HCT116 (cell line): ENCODE measurements around the gene KIF5C. TPM values are rescaled to one million over a fixed set of nuclear protein-coding genes. Genes with fewer than 3 reads are reported as not detected.

Experiments
- ATAC-seq: fragments of 200-7000 bp; cut with Tn5 transposase; 2 replicates; pipeline ENCODE4 v1.9.1; 2020; ENCODE audit warnings: mild to moderate bottlenecking, moderate library complexity
- BruUV-seq: library from RNA; stranded (reverse); fragments of 400-500 nt; replicated peaks from 2 replicates; lab custom pipeline; 2021; lab: Mats Ljungman, UMichigan
- CTCF ChIA-PET: fragments of 300-600 bp; sonication (Branson Sonifier 250); formaldehyde crosslinking; loops from one replicate; lab custom pipeline; 2021; ENCODE audit warnings: antibody characterized with exemption; lab: Charles Lee
- POLR2A ChIA-PET: fragments of 300-600, 350-600 bp; sonication (Branson Sonifier 250); formaldehyde crosslinking; loops from one replicate; lab custom pipeline; 2021; ENCODE audit warnings: antibody characterized with exemption; lab: Charles Lee
- RAD21 ChIA-PET, 2 experiments: fragments of 300-600 bp; sonication (Branson Sonifier 250); formaldehyde crosslinking; loops; one replicate each; lab custom pipeline; 2023; ENCODE audit warnings: low total read pairs in 2 of 2; ENCODE audit not compliant: uncharacterized antibody in 2 of 2, unreplicated experiment in 2 of 2, low non-redundant PET in 1 of 2; lab: Charles Lee
- DNase-seq: peaks from one replicate; pipeline ENCODE4 v3.0.0-alpha.2; 2010; ENCODE audit warnings: low read depth, low spot score
- H2AFZ ChIP-seq: fragments of 200-600 bp; shearing (Covaris generic), sonication (generic); 2 replicates; pipeline ENCODE4 v1.6.1; 2017; ENCODE audit warnings: low read depth, mixed run types, mixed read lengths, antibody characterized with exemption, low read length; ENCODE audit not compliant: poor library complexity, severe bottlenecking
- H3K27ac ChIP-seq: 2 replicates; pipeline ENCODE4 v1.5.1; 2012; ENCODE audit warnings: low read depth, low read length
- H3K27me3 ChIP-seq: fragments of 200-600 bp; sonication (generic); 2 replicates; pipeline ENCODE4 v1.6.1; 2016; ENCODE audit warnings: mixed run types, low read length, mixed read lengths; ENCODE audit not compliant: insufficient read depth
- H3K36me3 ChIP-seq, 2 experiments: fragments of 200-500 bp in 1 of 2; fragments of 200-600 bp in 1 of 2; sonication (Bioruptor generic) in 1 of 2; sonication (generic) in 1 of 2; 2 replicates each; pipeline versions ENCODE4 v1.5.1 to v1.6.1; 2014 to 2016; ENCODE audit warnings: low read length in 2 of 2, inconsistent platforms in 1 of 2, mixed read lengths in 1 of 2, mixed run types in 1 of 2; ENCODE audit not compliant: insufficient read depth in 2 of 2, control insufficient read depth in 1 of 2
- H3K4me1 ChIP-seq, 2 experiments: fragments of 200-600 bp in 1 of 2; sonication (generic) in 1 of 2; 2 replicates each; pipeline versions ENCODE4 v1.5.1 to v1.6.1; 2012 to 2017; ENCODE audit warnings: low read length in 2 of 2, inconsistent platforms in 1 of 2, mild to moderate bottlenecking in 1 of 2, mixed read lengths in 1 of 2, mixed run types in 1 of 2, moderate library complexity in 1 of 2; ENCODE audit not compliant: insufficient read depth in 2 of 2, control insufficient read depth in 1 of 2
- H3K4me2 ChIP-seq: fragments of 200-600 bp; sonication (generic); 2 replicates; pipeline ENCODE4 v1.6.1; 2017; ENCODE audit warnings: mixed run types, low read length, mixed read lengths
- H3K4me3 ChIP-seq, 2 experiments: fragments of 200-600 bp in 1 of 2; sonication (generic) in 1 of 2; replicated peaks in 1 of 2; 2 replicates each; pipeline ENCODE4 v1.5.1; 2011 to 2016; ENCODE audit warnings: low read length in 2 of 2, control low read depth in 1 of 2, low read depth in 1 of 2, mild to moderate bottlenecking in 1 of 2, mixed read lengths in 1 of 2, mixed run types in 1 of 2
- H3K79me2 ChIP-seq: fragments of 200-600 bp; sonication (generic); 2 replicates; pipeline ENCODE4 v1.6.1; 2017; ENCODE audit warnings: mild to moderate bottlenecking, mixed run types, low read length, moderate library complexity, mixed read lengths; ENCODE audit not compliant: insufficient read depth
- H3K9ac ChIP-seq: fragments of 200-600 bp; sonication (generic); 2 replicates; pipeline ENCODE4 v1.6.1; 2016; ENCODE audit warnings: low read length, mixed read lengths
- H3K9me2 ChIP-seq: fragments of 200-600 bp; sonication (generic), shearing (Covaris generic); 2 replicates; pipeline ENCODE4 v1.6.1; 2017; ENCODE audit warnings: mixed run types, mild to moderate bottlenecking, moderate library complexity; ENCODE audit not compliant: insufficient read depth
- H3K9me3 ChIP-seq, 2 experiments: fragments of 200-500 bp in 1 of 2; fragments of 200-600 bp in 1 of 2; sonication (Bioruptor generic) in 1 of 2; sonication (generic) in 1 of 2; 2 replicates each; pipeline ENCODE4 v1.6.1; 2014 to 2017; ENCODE audit warnings: low read length in 2 of 2, mixed read lengths in 2 of 2, inconsistent platforms in 1 of 2, low read depth in 1 of 2, mild to moderate bottlenecking in 1 of 2, mixed run types in 1 of 2, moderate library complexity in 1 of 2; ENCODE audit not compliant: control insufficient read depth in 1 of 2, insufficient read depth in 1 of 2
- H4K20me1 ChIP-seq: fragments of 200-600 bp; sonication (generic), shearing (Covaris generic); 2 replicates; pipeline ENCODE4 v1.6.1; 2017; ENCODE audit warnings: mixed run types, mild to moderate bottlenecking, moderate library complexity; ENCODE audit not compliant: insufficient read depth
- CBX3 ChIP-seq: IDR thresholded peaks from 2 replicates; pipeline ENCODE4 v1.6.1; 2012; ENCODE audit warnings: low read depth
- CTCF ChIP-seq, 3 experiments: fragments of 200-600 bp in 1 of 3; sonication (generic) in 1 of 3; IDR thresholded peaks in 2 of 3; conservative IDR thresholded peaks in 1 of 3; 2 replicates each; pipeline ENCODE4 v1.5.1; 2012 to 2017; ENCODE audit warnings: low read depth in 2 of 3, low read length in 2 of 3, antibody characterized with exemption in 1 of 3, borderline replicate concordance in 1 of 3, control low read depth in 1 of 3, mild to moderate bottlenecking in 1 of 3, mixed read lengths in 1 of 3, mixed run types in 1 of 3, moderate library complexity in 1 of 3; ENCODE audit not compliant: insufficient read depth in 1 of 3
- EGR1 ChIP-seq: IDR thresholded peaks from 2 replicates; pipeline ENCODE4 v1.6.1; 2012; ENCODE audit warnings: low read depth
- ELF1 ChIP-seq: IDR thresholded peaks from 2 replicates; pipeline ENCODE4 v1.6.1; 2012; ENCODE audit warnings: low read depth, borderline replicate concordance
- EZH2 ChIP-seq: fragments of 200-600 bp; sonication (generic); IDR thresholded peaks from 2 replicates; pipeline ENCODE4 v1.6.1; 2017; ENCODE audit warnings: antibody characterized with exemption, mixed run types
- EZH2phosphoT487 ChIP-seq: fragments of 200-600 bp; IDR thresholded peaks from 2 replicates; pipeline ENCODE4 v1.6.1; 2018; ENCODE audit warnings: antibody characterized with exemption, borderline replicate concordance
- FOSL1 ChIP-seq: IDR thresholded peaks from 2 replicates; pipeline ENCODE4 v1.6.1; 2012; ENCODE audit warnings: low read depth
- JUND ChIP-seq: IDR thresholded peaks from 2 replicates; pipeline ENCODE4 v1.6.1; 2012
- MAX ChIP-seq: IDR thresholded peaks from 2 replicates; pipeline ENCODE4 v1.6.1; 2012
- POLR2A ChIP-seq: IDR thresholded peaks from 2 replicates; pipeline ENCODE4 v1.7.0; 2011; ENCODE audit warnings: borderline replicate concordance; ENCODE audit not compliant: insufficient read depth, insufficient read length; ENCODE audit errors: extremely low read depth
- POLR2AphosphoS5 ChIP-seq: IDR thresholded peaks from 2 replicates; pipeline ENCODE4 v1.6.1; 2011; ENCODE audit warnings: mild to moderate bottlenecking, low read depth, low read length, moderate library complexity
- RAD21 ChIP-seq: IDR thresholded peaks from 2 replicates; pipeline ENCODE4 v1.6.1; 2012; ENCODE audit warnings: low read depth, mild to moderate bottlenecking
- REST ChIP-seq: IDR thresholded peaks from 2 replicates; pipeline ENCODE4 v1.6.1; 2012; ENCODE audit warnings: low read depth
- SIN3A ChIP-seq: IDR thresholded peaks from 2 replicates; pipeline ENCODE4 v1.6.1; 2012; ENCODE audit warnings: low read depth
- SP1 ChIP-seq: IDR thresholded peaks from 2 replicates; pipeline ENCODE4 v1.6.1; 2012; ENCODE audit warnings: low read depth
- YY1 ChIP-seq: IDR thresholded peaks from 2 replicates; pipeline ENCODE4 v1.6.1; 2011; ENCODE audit warnings: low read length, low read depth, moderate library complexity, mild to moderate bottlenecking; ENCODE audit not compliant: insufficient replicate concordance; ENCODE audit errors: extremely low read depth
- ZFX ChIP-seq: fragments of 450-650 bp; IDR thresholded peaks from 2 replicates; pipeline ENCODE4 v1.6.1; 2017
- intact Hi-C: fragments of 100-400 bp; cut with micrococcal nuclease; formaldehyde crosslinking; loops from 2 replicates; pipeline ENCODE4 v1.10.0; 2022
- total RNA-seq: library from RNA; stranded (reverse); gene quantifications from one replicate; pipeline ENCODE4 v1.2.1, GENCODE V29; 2021; ENCODE audit not compliant: unreplicated experiment
- TF ChIP-seq, protein P1 (sequence below): IDR thresholded peaks from 2 replicates; pipeline ENCODE4 v1.6.1; 2012

The KIF5C gene
- total RNA-seq, 1 experiment from 2014 or later: 6.5 TPM

DNA sequence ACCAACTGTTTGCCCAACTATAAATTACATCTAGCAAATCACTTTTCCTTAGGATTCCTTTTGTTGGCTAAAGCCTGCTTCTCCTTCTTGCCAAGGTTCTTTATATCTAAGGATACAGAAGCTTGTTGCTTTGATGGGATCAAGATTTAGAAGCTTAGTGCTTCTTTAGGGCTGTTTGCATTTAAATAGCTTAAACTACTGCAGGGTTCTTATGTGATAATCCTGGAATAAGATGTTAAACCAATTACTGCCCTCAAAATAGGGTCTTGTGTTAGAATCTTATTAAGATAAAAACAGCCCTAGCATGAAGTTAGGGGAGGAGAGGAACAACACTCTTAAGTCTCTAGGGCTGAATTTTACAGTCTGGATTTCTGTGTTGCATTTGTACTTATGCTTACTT is 64.2 kb downstream of the KIF5C start:
- Histone ChIP-seq H3K79me2 (no peaks in the 10 kb centered on the region), H2AFZ (no peak overlapping the region), H3K4me1 (no peaks in the 10 kb centered on the region), H3K9me3 (no peaks in the 10 kb centered on the region), H3K4me2 (no peak overlapping the region), H3K27ac (no peak overlapping the region), H3K27me3 (no peaks in the 10 kb centered on the region), H3K9ac (no peak overlapping the region), H3K4me3 (no peak overlapping the region), H3K36me3 (no peaks in the 10 kb centered on the region), H3K9me2 (no peaks in the 10 kb centered on the region), H4K20me1 (no peaks in the 10 kb centered on the region)
- intact Hi-C loops: no loop called here
- DNase-seq: no peak
- POLR2A ChIA-PET: no interaction called here
- BruUV-seq: no TSS peak
- TF ChIP-seq, protein P1, sequence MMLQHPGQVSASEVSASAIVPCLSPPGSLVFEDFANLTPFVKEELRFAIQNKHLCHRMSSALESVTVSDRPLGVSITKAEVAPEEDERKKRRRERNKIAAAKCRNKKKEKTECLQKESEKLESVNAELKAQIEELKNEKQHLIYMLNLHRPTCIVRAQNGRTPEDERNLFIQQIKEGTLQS: no peak
- TF ChIP-seq FOSL1 (no peak), CTCF (IDR thresholded peaks at IDR 0.05 in 2 of 3, conservative IDR thresholded peaks at IDR 0.05 in 1 of 3; ENCODE audit: borderline replicate concordance in 1 of 3, insufficient read depth in 1 of 3, low read depth in 2 of 3, low read length in 2 of 3) (no peak), SIN3A (no peak), EGR1 (no peak), EZH2phosphoT487 (no peak), EZH2 (no peak), JUND (no peak), SP1 (no peak), ELF1 (no peak), REST (no peak), RAD21 (no peak), POLR2A (no peak), POLR2AphosphoS5 (no peak), YY1 (no peak), ZFX (no peak), MAX (no peak), CBX3 (no peak)
- RAD21 ChIA-PET: no interaction called here
- CTCF ChIA-PET: interaction anchor here (4.3 kb wide), 1 partner anchor 12 kb away, joined by 14 read pairs; no protein-coding TSS in a partner anchor
- no peak for ATAC-seq
